ENCODE results near the gene DYNLRB1.

- TF ChIP-seq POLR2A (IDR thresholded peaks at IDR 0.05) = no peak
- no peak for TF ChIP-seq CTCF (IDR thresholded peaks at IDR 0.05)
These were observed 14.1 kb downstream of the DYNLRB1 start for GRCh38 chr20:34530342-34530741.

All from Peyer's patch (tissue), 4 donors.